ENCODE measurements around the gene FAM167B.

FAM167B gene

GRCh38 chr1:32246888-32247273 is at the start of gene FAM167B:
TSS of gene FAM167B (plus strand) at chr1:32247222. CDS start at chr1:32247422, 200 bp downstream.
- no peak for DNase-seq (ENCODE audit: low read depth)

- no peak for DNase-seq (ENCODE audit: low read depth)
Observed at GRCh38 chr1:32197837-32198236, 49.2 kb upstream of the FAM167B start.

- no peak for DNase-seq (ENCODE audit: low read depth)
Observed at GRCh38 chr1:32198237-32199042, 48.6 kb upstream of the FAM167B start.

- no peak for DNase-seq (ENCODE audit: low read depth)
Observed at GRCh38 chr1:32199043-32199716, 47.8 kb upstream of the FAM167B start.

GRCh38 chr1:32199717-32200072 is 47.3 kb upstream of the FAM167B start:
- DNase-seq (ENCODE audit: low read depth) = no peak

GRCh38 chr1:32200226-32201010 is 46.6 kb upstream of the FAM167B start, which contains the start of gene CCDC28B:
TSS of gene CCDC28B (plus strand) at chr1:32200595. CDS start at chr1:32201936, 1,341 bp downstream.
- no peak for DNase-seq (ENCODE audit: low read depth)

- DNase-seq (ENCODE audit: low read depth) = peak; percentile 80
Observed at GRCh38 chr1:32201011-32201855, 45.8 kb upstream of the FAM167B start.

- DNase-seq (ENCODE audit: low read depth) = no peak
Observed at GRCh38 chr1:32204943-32205361, 42.1 kb upstream of the FAM167B start.

GRCh38 chr1:32205401-32206370 is 41.3 kb upstream of the FAM167B start, which contains the start of gene IQCC:
TSS of gene IQCC (plus strand) at chr1:32205671. CDS start at chr1:32205682, 11 bp downstream.
- peak; percentile 77 for DNase-seq (ENCODE audit: low read depth)

GRCh38 chr1:32208469-32208868 is 38.6 kb upstream of the FAM167B start:
- DNase-seq (ENCODE audit: low read depth) = no peak

GRCh38 chr1:32208891-32209328 is 38.1 kb upstream of the FAM167B start, which contains the start of gene DCDC2B:
TSS of gene DCDC2B (plus strand) at chr1:32209089. CDS start at chr1:32209094, 5 bp downstream.
- no peak for DNase-seq (ENCODE audit: low read depth)

GRCh38 chr1:32215629-32216480 is 31.2 kb upstream of the FAM167B start:
- no peak for DNase-seq (ENCODE audit: low read depth)

- DNase-seq (ENCODE audit: low read depth) = no peak
Observed at GRCh38 chr1:32216566-32216965, 30.5 kb upstream of the FAM167B start.

- DNase-seq (ENCODE audit: low read depth) = no peak
Observed at GRCh38 chr1:32219022-32219421, 28.0 kb upstream of the FAM167B start.

GRCh38 chr1:32220746-32221580 is 26.1 kb upstream of the FAM167B start:
- no peak for DNase-seq (ENCODE audit: low read depth)

- DNase-seq (ENCODE audit: low read depth) = no peak
Observed at GRCh38 chr1:32221581-32221979, 25.4 kb upstream of the FAM167B start.

GRCh38 chr1:32221980-32222755 is 24.9 kb upstream of the FAM167B start, which contains the start of the genes EIF3I and TMEM234:
TSS of gene EIF3I (plus strand) at chr1:32222407. CDS start at chr1:32222442, 35 bp downstream.
TSS of gene TMEM234 (minus strand) at chr1:32222353. CDS start at chr1:32222322, 31 bp downstream.
- DNase-seq (ENCODE audit: low read depth) = peak; percentile 84
